Keratinocyte (primary cell): Measurements from ENCODE around the gene ZSCAN16.

Experiments used
- CTCF ChIP-seq, 3 experiments: IDR thresholded peaks in 1 of 3; conservative IDR thresholded peaks in 1 of 3; optimal IDR thresholded peaks in 1 of 3; 2 replicates in 2 of 3; 3 replicates in 1 of 3; pipeline versions ENCODE3 to v1.5.1; 2011; ENCODE audit warnings: low read length in 3 of 3, mild to moderate bottlenecking in 3 of 3, moderate library complexity in 2 of 3, control low read depth in 1 of 3, inconsistent platforms in 1 of 3; ENCODE audit not compliant: insufficient read depth in 2 of 3; ENCODE audit errors: extremely low read depth in 1 of 3
- EZH2 ChIP-seq: IDR thresholded peaks from one replicate; pipeline ENCODE4 v1.6.1; 2012; ENCODE audit warnings: inconsistent platforms, mild to moderate bottlenecking, low read length, moderate library complexity

GRCh38 chr6:28124350-28124970 is at the start of gene ZSCAN16:
- TF ChIP-seq CTCF (optimal IDR thresholded peaks at IDR 0.05 in 1 of 3, IDR thresholded peaks at IDR 0.05 in 1 of 3, conservative IDR thresholded peaks at IDR 0.05 in 1 of 3; ENCODE audit: extremely low read depth in 1 of 3, insufficient read depth in 2 of 3, low read length in 3 of 3) (no peak), EZH2 (no peak)
